H9 (cell line): Measurements from ENCODE around the gene TUBG1. TPM values are rescaled to one million over a fixed set of nuclear protein-coding genes. Genes with fewer than 3 reads are reported as not detected.
A peak's percentile ranks its signal among the peaks of the same experiment; 100 is the strongest.

Experiments
- DNase-seq: peaks from one replicate; pipeline ENCODE4 v3.0.0-alpha.2; 2017
- H2AFZ ChIP-seq: one replicate; pipeline ENCODE4 v1.6.1; 2013; ENCODE audit warnings: mild to moderate bottlenecking, low read length, control low read depth, moderate library complexity
- H2AK5ac ChIP-seq: 2 replicates; pipeline ENCODE4 v1.6.1; 2013; ENCODE audit warnings: low read length, control low read depth, mixed read lengths; ENCODE audit not compliant: insufficient read length
- H2BK120ac ChIP-seq: one replicate; pipeline ENCODE4 v1.6.1; 2013; ENCODE audit warnings: low read depth, mild to moderate bottlenecking, low read length, control low read depth, inconsistent platforms; ENCODE audit not compliant: poor library complexity, severe bottlenecking
- H2BK12ac ChIP-seq: 2 replicates; pipeline ENCODE4 v1.6.1; 2013; ENCODE audit warnings: low read length, control low read depth, mixed read lengths, low read depth; ENCODE audit not compliant: insufficient read length
- H2BK15ac ChIP-seq: 2 replicates; pipeline ENCODE4 v1.6.1; 2013; ENCODE audit warnings: low read depth, low read length, control low read depth
- H2BK20ac ChIP-seq: one replicate; pipeline ENCODE4 v1.6.1; 2013; ENCODE audit warnings: low read depth, mild to moderate bottlenecking, low read length, control low read depth, inconsistent platforms; ENCODE audit not compliant: poor library complexity, severe bottlenecking
- H2BK5ac ChIP-seq: 2 replicates; pipeline ENCODE4 v1.6.1; 2013; ENCODE audit warnings: low read length, control low read depth, mixed read lengths; ENCODE audit not compliant: insufficient read length
- H3K14ac ChIP-seq: 2 replicates; pipeline ENCODE4 v1.6.1; 2013; ENCODE audit warnings: low read length, control low read depth; ENCODE audit not compliant: insufficient read depth
- H3K18ac ChIP-seq: 2 replicates; pipeline ENCODE4 v1.6.1; 2013; ENCODE audit warnings: low read depth, mild to moderate bottlenecking, mixed read lengths, low read length, control low read depth; ENCODE audit not compliant: insufficient read length
- H3K23ac ChIP-seq: 2 replicates; pipeline ENCODE4 v1.6.1; 2013; ENCODE audit warnings: low read length, control low read depth, mixed read lengths, low read depth; ENCODE audit not compliant: insufficient read length
- H3K23me2 ChIP-seq: 2 replicates; pipeline ENCODE4 v1.6.1; 2013; ENCODE audit warnings: low read depth, mild to moderate bottlenecking, mixed read lengths, low read length, control low read depth; ENCODE audit not compliant: insufficient read length, poor library complexity, severe bottlenecking
- H3K27ac ChIP-seq: 2 replicates; pipeline ENCODE4 v1.5.1; 2013; ENCODE audit warnings: low read length, control low read depth, mixed read lengths, low read depth; ENCODE audit not compliant: insufficient read length
- H3K27me3 ChIP-seq: 2 replicates; pipeline ENCODE4 v1.6.1; 2013; ENCODE audit warnings: low read length, control low read depth, inconsistent platforms; ENCODE audit not compliant: insufficient read depth
- H3K4ac ChIP-seq: 2 replicates; pipeline ENCODE4 v1.6.1; 2013; ENCODE audit warnings: low read depth, mild to moderate bottlenecking, control low read depth, inconsistent platforms, low read length, moderate library complexity
- H3K4me1 ChIP-seq: 2 replicates; pipeline ENCODE4 v1.6.1; 2013; ENCODE audit warnings: low read length, control low read depth, inconsistent platforms; ENCODE audit not compliant: insufficient read depth
- H3K4me2 ChIP-seq: 2 replicates; pipeline ENCODE4 v1.6.1; 2013; ENCODE audit warnings: low read length, control low read depth, mixed read lengths; ENCODE audit not compliant: insufficient read length, insufficient read depth
- H3K56ac ChIP-seq: 2 replicates; pipeline ENCODE4 v1.6.1; 2013; ENCODE audit warnings: low read depth, mild to moderate bottlenecking, mixed read lengths, low read length, control low read depth; ENCODE audit not compliant: insufficient read length
- H3K79me1 ChIP-seq: 2 replicates; pipeline ENCODE4 v1.6.1; 2013; ENCODE audit warnings: low read depth, mild to moderate bottlenecking, moderate library complexity, low read length, control low read depth, inconsistent platforms; ENCODE audit not compliant: insufficient read depth, poor library complexity, severe bottlenecking
- H3K79me2 ChIP-seq: 2 replicates; pipeline ENCODE4 v1.6.1; 2013; ENCODE audit warnings: low read length, control low read depth, inconsistent platforms; ENCODE audit not compliant: insufficient read depth
- H3K9ac ChIP-seq: 2 replicates; pipeline ENCODE4 v1.6.1; 2013; ENCODE audit warnings: low read length, control low read depth, mixed read lengths; ENCODE audit not compliant: insufficient read length; ENCODE audit errors: extremely low read depth
- H3K9me3 ChIP-seq: one replicate; pipeline ENCODE4 v1.6.1; 2013; ENCODE audit warnings: low read depth, low read length, inconsistent platforms; ENCODE audit not compliant: control insufficient read depth
- H3T11ph ChIP-seq: one replicate; pipeline ENCODE4 v1.6.1; 2013; ENCODE audit warnings: mild to moderate bottlenecking, low read length, control low read depth, inconsistent platforms
- H4K20me1 ChIP-seq: one replicate; pipeline ENCODE4 v1.6.1; 2013; ENCODE audit not compliant: control insufficient read depth, insufficient read length, insufficient read depth
- H4K5ac ChIP-seq: 2 replicates; pipeline ENCODE4 v1.6.1; 2013; ENCODE audit warnings: low read depth, mild to moderate bottlenecking, mixed read lengths, low read length, control low read depth; ENCODE audit not compliant: insufficient read length
- H4K8ac ChIP-seq: replicated peaks from 2 replicates; pipeline ENCODE4 v1.6.1; 2013; ENCODE audit warnings: low read length, control low read depth, mixed read lengths, low read depth; ENCODE audit not compliant: insufficient read length
- H4K91ac ChIP-seq: 2 replicates; pipeline ENCODE4 v1.6.1; 2013; ENCODE audit warnings: low read depth, mild to moderate bottlenecking, moderate library complexity, mixed read lengths, low read length, control low read depth; ENCODE audit not compliant: insufficient read length
- H3K27ac Mint-ChIP-seq, 3 experiments: 2 replicates in 2 of 3; 3 replicates in 1 of 3; pipeline ENCODE4 v1.8.0; 2020 to 2021; ENCODE audit warnings: mixed read lengths in 3 of 3, mild to moderate bottlenecking in 1 of 3, moderate library complexity in 1 of 3
- H3K27me3 Mint-ChIP-seq: 2 replicates; pipeline ENCODE4 v1.8.0; 2021; ENCODE audit warnings: low read depth, mild to moderate bottlenecking, moderate library complexity, mixed read lengths
- H3K36me3 Mint-ChIP-seq, 3 experiments: 2 replicates in 2 of 3; 3 replicates in 1 of 3; pipeline ENCODE4 v1.8.0; 2020 to 2021; ENCODE audit warnings: low read depth in 3 of 3, mixed read lengths in 3 of 3; ENCODE audit not compliant: insufficient read depth in 1 of 3
- H3K4me1 Mint-ChIP-seq, 2 experiments: 2 replicates each; pipeline ENCODE4 v1.8.0; 2020; ENCODE audit warnings: mixed read lengths in 2 of 2
- H3K4me3 Mint-ChIP-seq, 2 experiments: 2 replicates in 1 of 2; 3 replicates in 1 of 2; pipeline ENCODE4 v1.8.0; 2020 to 2021; ENCODE audit warnings: mild to moderate bottlenecking in 2 of 2, mixed read lengths in 2 of 2, moderate library complexity in 1 of 2
- H3K9me3 Mint-ChIP-seq, 2 experiments: 2 replicates in 1 of 2; 3 replicates in 1 of 2; pipeline ENCODE4 v1.8.0; 2020; ENCODE audit warnings: mild to moderate bottlenecking in 2 of 2, mixed read lengths in 2 of 2, moderate library complexity in 1 of 2
- WGBS: extraction: QIAGEN DNeasy Blood & Tissue Kit; methylation state at CpG from one replicate; pipeline ENCODE4 v1.1.7; 2013; ENCODE audit warnings: missing lambda C conversion rate, low lambda C conversion rate, mixed read lengths; ENCODE audit not compliant: insufficient read length; ENCODE audit errors: extremely low coverage; 5-methylcytosine and 5-hydroxymethylcytosine counted together
- total RNA-seq: library from RNA; stranded (reverse); gene quantifications from 2 replicates; pipeline ENCODE4 v1.2.1, GENCODE V29; 2021
- TF ChIP-seq, protein P1 (sequence below): fragments of 200-600 bp; sonication (generic); conservative IDR thresholded peaks from 3 replicates; pipeline ENCODE4 v1.8.0; 2021; ENCODE audit warnings: antibody characterized with exemption, mild to moderate bottlenecking

The TUBG1 gene
- total RNA-seq, 1 experiment from 2014 or later, result 122 TPM

GRCh38 chr17:42565523-42566214 is 43.8 kb upstream of the TUBG1 start:
- Histone ChIP-seq H2AK5ac (no peak overlapping the region), H4K5ac (no peak overlapping the region), H3K14ac (no peak overlapping the region), H4K20me1 (no peaks in the 10 kb centered on the region), H3K4me2 (no peak overlapping the region), H3K9me3 (no peaks in the 10 kb centered on the region), H2BK20ac (no peak overlapping the region), H3K4me1 (peaks cover 2% of the 10 kb centered on the region; the same call in 1 of the 2 replicates), H3T11ph (no peak overlapping the region), H3K79me1 (peaks cover 4% of the 10 kb centered on the region), H4K8ac (no peak overlapping the region), H3K9ac (no peak overlapping the region), H3K4ac (no peak overlapping the region), H3K79me2 (peaks cover 7% of the 10 kb centered on the region; the same call in 1 of the 2 replicates), H4K91ac (no peak overlapping the region), H2BK12ac (no peak overlapping the region), H3K23me2 (peaks cover 16% of the 10 kb centered on the region), H2BK15ac (no peak overlapping the region), H3K18ac (no peak overlapping the region), H3K56ac (no peak overlapping the region), H2BK5ac (no peak overlapping the region), H3K27me3 (no peaks in the 10 kb centered on the region), H2AFZ (no peak overlapping the region), H2BK120ac (no peak overlapping the region), H3K27ac (no peak overlapping the region), H3K23ac (no peak overlapping the region)
- Mint-ChIP-seq H3K27ac (peak overlapping the region in 1 of 3 experiments; percentile 80; a peak in 1 of 7 replicates), H3K27me3 (no peaks in the 10 kb centered on the region), H3K4me1 (peaks cover 17 to 25% of the 10 kb centered on the region in 2 experiments), H3K36me3 (peaks cover 17 to 55% (median 45%) of the 10 kb centered on the region in 3 experiments), H3K9me3 (no peaks in the 10 kb centered on the region), H3K4me3 (peak overlapping the region; percentile 96 to 97; a peak in 3 of 5 replicates)
- TF ChIP-seq, protein P1, sequence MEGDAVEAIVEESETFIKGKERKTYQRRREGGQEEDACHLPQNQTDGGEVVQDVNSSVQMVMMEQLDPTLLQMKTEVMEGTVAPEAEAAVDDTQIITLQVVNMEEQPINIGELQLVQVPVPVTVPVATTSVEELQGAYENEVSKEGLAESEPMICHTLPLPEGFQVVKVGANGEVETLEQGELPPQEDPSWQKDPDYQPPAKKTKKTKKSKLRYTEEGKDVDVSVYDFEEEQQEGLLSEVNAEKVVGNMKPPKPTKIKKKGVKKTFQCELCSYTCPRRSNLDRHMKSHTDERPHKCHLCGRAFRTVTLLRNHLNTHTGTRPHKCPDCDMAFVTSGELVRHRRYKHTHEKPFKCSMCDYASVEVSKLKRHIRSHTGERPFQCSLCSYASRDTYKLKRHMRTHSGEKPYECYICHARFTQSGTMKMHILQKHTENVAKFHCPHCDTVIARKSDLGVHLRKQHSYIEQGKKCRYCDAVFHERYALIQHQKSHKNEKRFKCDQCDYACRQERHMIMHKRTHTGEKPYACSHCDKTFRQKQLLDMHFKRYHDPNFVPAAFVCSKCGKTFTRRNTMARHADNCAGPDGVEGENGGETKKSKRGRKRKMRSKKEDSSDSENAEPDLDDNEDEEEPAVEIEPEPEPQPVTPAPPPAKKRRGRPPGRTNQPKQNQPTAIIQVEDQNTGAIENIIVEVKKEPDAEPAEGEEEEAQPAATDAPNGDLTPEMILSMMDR, result no peak
- no CpG with 5 or more reads among the region's 16 CpGs for WGBS
- DNase-seq, result no peak
